Measurements from ENCODE around the gene CEP164. TPM values are rescaled to one million over a fixed set of nuclear protein-coding genes. Genes with fewer than 3 reads are reported as not detected.

Gene CEP164
- total RNA-seq, 1 experiment from 2014 or later: 47.4 TPM

- no peak for DNase-seq (ENCODE audit: unreplicated experiment)
- Mint-ChIP-seq H3K4me3 (ENCODE audit: unreplicated experiment) (no peak overlapping the region), H3K9me3 (ENCODE audit: unreplicated experiment) (no peaks in the 10 kb centered on the region), H3K27ac (ENCODE audit: low read depth, unreplicated experiment) (no peak overlapping the region), H3K36me3 (ENCODE audit: insufficient read depth, unreplicated experiment) (peaks cover 79% of the 10 kb centered on the region), H3K27me3 (ENCODE audit: insufficient read depth, unreplicated experiment) (no peaks in the 10 kb centered on the region), H3K4me1 (ENCODE audit: insufficient read depth, unreplicated experiment) (peaks cover 4% of the 10 kb centered on the region)
- ChIA-PET CTCF (interaction anchor here (0.5 kb wide), 1 partner anchor 19 kb away, joined by 3 read pairs; no protein-coding TSS in a partner anchor), POLR2A (interaction anchor here (0.8 to 1.5 kb wide), 2 partner anchors 9 to 30 kb away, joined by 3 to 4 read pairs; no protein-coding TSS in a partner anchor)
- intact Hi-C loops (cut with micrococcal nuclease): no loop called here
- BruUV-seq (replicated peaks): no TSS peak
- no peak for TF ChIP-seq CTCF (IDR thresholded peaks at IDR 0.05; ENCODE audit: unreplicated experiment)
These were observed 41.1 kb upstream of the CEP164 start for GRCh38 chr11:117286588-117286987.

GRCh38 chr11:117287668-117288067 is 40.0 kb upstream of the CEP164 start:
- intact Hi-C loops (cut with micrococcal nuclease): no loop called here
- POLR2A ChIA-PET: interaction anchor here (1.5 kb wide), 1 partner anchor 8 kb away, joined by 3 read pairs; no protein-coding TSS in a partner anchor
- Mint-ChIP-seq H3K4me3 (ENCODE audit: unreplicated experiment) (no peak overlapping the region), H3K36me3 (ENCODE audit: insufficient read depth, unreplicated experiment) (peaks cover 79% of the 10 kb centered on the region), H3K4me1 (ENCODE audit: insufficient read depth, unreplicated experiment) (no peaks in the 10 kb centered on the region), H3K27ac (ENCODE audit: low read depth, unreplicated experiment) (no peak overlapping the region), H3K9me3 (ENCODE audit: unreplicated experiment) (no peaks in the 10 kb centered on the region), H3K27me3 (ENCODE audit: insufficient read depth, unreplicated experiment) (no peaks in the 10 kb centered on the region)
- TF ChIP-seq CTCF (IDR thresholded peaks at IDR 0.05; ENCODE audit: unreplicated experiment): no peak
- no TSS peak for BruUV-seq (replicated peaks)
- CTCF ChIA-PET: interaction anchor here (0.6 to 0.9 kb wide), 2 partner anchors 23 to 48 kb away, joined by 3 to 5 read pairs; no protein-coding TSS in a partner anchor
- no peak for DNase-seq (ENCODE audit: unreplicated experiment)

- no peak for DNase-seq (ENCODE audit: unreplicated experiment)
- ChIA-PET POLR2A (no interaction called here), CTCF (no interaction called here)
- Mint-ChIP-seq H3K9me3 (ENCODE audit: unreplicated experiment) (no peaks in the 10 kb centered on the region), H3K27ac (ENCODE audit: low read depth, unreplicated experiment) (no peak overlapping the region), H3K36me3 (ENCODE audit: insufficient read depth, unreplicated experiment) (peaks cover 59% of the 10 kb centered on the region), H3K4me1 (ENCODE audit: insufficient read depth, unreplicated experiment) (no peaks in the 10 kb centered on the region), H3K27me3 (ENCODE audit: insufficient read depth, unreplicated experiment) (no peaks in the 10 kb centered on the region), H3K4me3 (ENCODE audit: unreplicated experiment) (no peak overlapping the region)
- BruUV-seq (replicated peaks): no TSS peak
- intact Hi-C loops (cut with micrococcal nuclease): no loop called here
- no peak for TF ChIP-seq CTCF (IDR thresholded peaks at IDR 0.05; ENCODE audit: unreplicated experiment)
These were observed 37.9 kb upstream of the CEP164 start for GRCh38 chr11:117289795-117290194.

GRCh38 chr11:117290809-117291396 is 36.8 kb upstream of the CEP164 start, which contains the start of gene BACE1-AS:
BACE1-AS (plus strand) TSS chr11:117291346.
- peaks cover 49% of the 10 kb centered on the region for H3K36me3 Mint-ChIP-seq (ENCODE audit: insufficient read depth, unreplicated experiment)
- CTCF ChIA-PET: no interaction called here
- H3K4me3 Mint-ChIP-seq (ENCODE audit: unreplicated experiment): no peak within 1 kb of the TSS
- H3K27me3 Mint-ChIP-seq (ENCODE audit: insufficient read depth, unreplicated experiment): no peaks in the 10 kb centered on the region
- no peak within 1 kb of the TSS for H3K27ac Mint-ChIP-seq (ENCODE audit: low read depth, unreplicated experiment)
- POLR2A ChIA-PET: interaction anchor here (0.6 to 1.3 kb wide), 4 partner anchors 8 to 867 kb away, joined by 3 to 4 read pairs (median 4); no protein-coding TSS in a partner anchor
- H3K4me1 Mint-ChIP-seq (ENCODE audit: insufficient read depth, unreplicated experiment): no peaks in the 10 kb centered on the region
- DNase-seq (ENCODE audit: unreplicated experiment): no peak
- TF ChIP-seq CTCF (IDR thresholded peaks at IDR 0.05; ENCODE audit: unreplicated experiment): no peak
- no TSS peak for BruUV-seq (replicated peaks)
- H3K9me3 Mint-ChIP-seq (ENCODE audit: unreplicated experiment): no peaks in the 10 kb centered on the region
- intact Hi-C loops (cut with micrococcal nuclease): no loop called here

Measured in MCF 10A (cell line).